ENCODE results near the gene MFNG.

Gene MFNG

GRCh38 chr22:37507731-37508130, 21.5 kb upstream of the MFNG start:
- H3K4me3 ChIP-seq (replicated peaks; ENCODE audit: insufficient read depth, low read length), result no peak overlapping the region
- TF ChIP-seq GABPA (IDR thresholded peaks at IDR 0.05; ENCODE audit: low read depth), result no peak
- TF ChIP-seq REST (IDR thresholded peaks at IDR 0.05; ENCODE audit: insufficient replicate concordance, low read depth), result no peak
- no peak for TF ChIP-seq POLR2AphosphoS5 (IDR thresholded peaks at IDR 0.05; ENCODE audit: low read depth)
- no peak for TF ChIP-seq SPI1 (IDR thresholded peaks at IDR 0.05; ENCODE audit: borderline replicate concordance, low read depth)
- TF ChIP-seq CTCF (IDR thresholded peaks at IDR 0.05; ENCODE audit: insufficient read depth, low read length), result no peak
- DNase-seq (ENCODE audit: low read depth in 1 of 2, low spot score in 1 of 2), result no peak
- no peaks in the 10 kb centered on the region for H3K27me3 ChIP-seq (ENCODE audit: insufficient read depth, poor library complexity, severe bottlenecking)
- H3K27ac ChIP-seq (replicated peaks), result no peak overlapping the region

- peaks cover under 1% of the 10 kb centered on the region for H3K27me3 ChIP-seq (ENCODE audit: insufficient read depth, poor library complexity, severe bottlenecking)
- TF ChIP-seq POLR2AphosphoS5 (IDR thresholded peaks at IDR 0.05; ENCODE audit: low read depth) (no peak), GABPA (IDR thresholded peaks at IDR 0.05; ENCODE audit: low read depth) (no peak), CTCF (IDR thresholded peaks at IDR 0.05; ENCODE audit: insufficient read depth, low read length) (no peak), REST (IDR thresholded peaks at IDR 0.05; ENCODE audit: insufficient replicate concordance, low read depth) (no peak), SPI1 (IDR thresholded peaks at IDR 0.05; ENCODE audit: borderline replicate concordance, low read depth) (no peak)
- DNase-seq (ENCODE audit: low read depth in 1 of 2, low spot score in 1 of 2), result no peak
- no peak overlapping the region for H3K27ac ChIP-seq (replicated peaks)
- no peak overlapping the region for H3K4me3 ChIP-seq (replicated peaks; ENCODE audit: insufficient read depth, low read length)
These were observed 19.8 kb upstream of the MFNG start for GRCh38 chr22:37505989-37506388.

GRCh38 chr22:37505565-37505964, 19.4 kb upstream of the MFNG start:
- Histone ChIP-seq H3K27ac (replicated peaks) (no peak overlapping the region), H3K27me3 (ENCODE audit: insufficient read depth, poor library complexity, severe bottlenecking) (peaks cover 3% of the 10 kb centered on the region), H3K4me3 (replicated peaks; ENCODE audit: insufficient read depth, low read length) (no peak overlapping the region)
- no peak for DNase-seq (ENCODE audit: low read depth in 1 of 2, low spot score in 1 of 2)
- no peak for TF ChIP-seq SPI1 (IDR thresholded peaks at IDR 0.05; ENCODE audit: borderline replicate concordance, low read depth)
- TF ChIP-seq CTCF (IDR thresholded peaks at IDR 0.05; ENCODE audit: insufficient read depth, low read length), result no peak
- no peak for TF ChIP-seq GABPA (IDR thresholded peaks at IDR 0.05; ENCODE audit: low read depth)
- TF ChIP-seq REST (IDR thresholded peaks at IDR 0.05; ENCODE audit: insufficient replicate concordance, low read depth), result no peak
- no peak for TF ChIP-seq POLR2AphosphoS5 (IDR thresholded peaks at IDR 0.05; ENCODE audit: low read depth)

All from HL-60 (cell line).